ENCODE measurements around the gene CDH23.

The CDH23 gene

GRCh38 chr10:71856619-71857018, 459.9 kb downstream of the CDH23 start:
- TF ChIP-seq ELF4 (IDR thresholded peaks at IDR 0.05) (no peak), L3MBTL2 (conservative IDR thresholded peaks at IDR 0.05) (no peak), NFRKB (IDR thresholded peaks at IDR 0.05) (no peak)
- no peak for DNase-seq (ENCODE audit: extremely low spot score)
- CTCF ChIA-PET: no interaction called here
- POLR2A ChIA-PET: no interaction called here

GRCh38 chr10:71857934-71858890, 461.5 kb downstream of the CDH23 start:
- TF ChIP-seq TARDBP (IDR thresholded peaks at IDR 0.05) (no peak), SP1 (IDR thresholded peaks at IDR 0.05) (no peak), LEF1 (IDR thresholded peaks at IDR 0.05; ENCODE audit: borderline replicate concordance) (no peak), FOXK2 (IDR thresholded peaks at IDR 0.05) (no peak), L3MBTL2 (conservative IDR thresholded peaks at IDR 0.05) (no peak), CTBP1 (IDR thresholded peaks at IDR 0.05; ENCODE audit: borderline replicate concordance) (no peak), FOXM1 (IDR thresholded peaks at IDR 0.05; ENCODE audit: borderline replicate concordance) (no peak), SUZ12 (IDR thresholded peaks at IDR 0.05) (no peak), NFRKB (IDR thresholded peaks at IDR 0.05) (no peak), HDGF (IDR thresholded peaks at IDR 0.05; ENCODE audit: borderline replicate concordance) (no peak)
- TF ChIP-seq, protein P1, sequence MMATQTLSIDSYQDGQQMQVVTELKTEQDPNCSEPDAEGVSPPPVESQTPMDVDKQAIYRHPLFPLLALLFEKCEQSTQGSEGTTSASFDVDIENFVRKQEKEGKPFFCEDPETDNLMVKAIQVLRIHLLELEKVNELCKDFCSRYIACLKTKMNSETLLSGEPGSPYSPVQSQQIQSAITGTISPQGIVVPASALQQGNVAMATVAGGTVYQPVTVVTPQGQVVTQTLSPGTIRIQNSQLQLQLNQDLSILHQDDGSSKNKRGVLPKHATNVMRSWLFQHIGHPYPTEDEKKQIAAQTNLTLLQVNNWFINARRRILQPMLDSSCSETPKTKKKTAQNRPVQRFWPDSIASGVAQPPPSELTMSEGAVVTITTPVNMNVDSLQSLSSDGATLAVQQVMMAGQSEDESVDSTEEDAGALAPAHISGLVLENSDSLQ (IDR thresholded peaks at IDR 0.05): no peak
- CTCF ChIA-PET: interaction anchor here (0.8 to 1.1 kb wide), 2 partner anchors 18 to 38 kb away, joined by 3 to 5 read pairs; no protein-coding TSS in a partner anchor
- DNase-seq (ENCODE audit: extremely low spot score): no peak
- POLR2A ChIA-PET: no interaction called here

- ChIA-PET POLR2A (interaction anchor here (0.6 to 2.7 kb wide), 7 partner anchors 9 to 493 kb away, joined by 3 to 37 read pairs (median 3); partner anchors contain the start of genes DDIT4 and PSAP), CTCF (interaction anchor here (0.6 to 1.2 kb wide), 5 partner anchors 13 to 266 kb away, joined by 3 to 7 read pairs (median 3); no protein-coding TSS in a partner anchor)
- peak; percentile 71 for DNase-seq (ENCODE audit: extremely low spot score)
- TF ChIP-seq ARNT (IDR thresholded peaks at IDR 0.05) (no peak), CTBP1 (IDR thresholded peaks at IDR 0.05; ENCODE audit: borderline replicate concordance) (no peak), FOXM1 (IDR thresholded peaks at IDR 0.05; ENCODE audit: borderline replicate concordance) (no peak), NFRKB (IDR thresholded peaks at IDR 0.05) (no peak), L3MBTL2 (conservative IDR thresholded peaks at IDR 0.05) (no peak), LEF1 (IDR thresholded peaks at IDR 0.05; ENCODE audit: borderline replicate concordance) (no peak), SUZ12 (IDR thresholded peaks at IDR 0.05) (no peak), TARDBP (IDR thresholded peaks at IDR 0.05) (no peak), FOXK2 (IDR thresholded peaks at IDR 0.05) (no peak), BHLHE40 (IDR thresholded peaks at IDR 0.05; ENCODE audit: borderline replicate concordance) (no peak), ELF4 (IDR thresholded peaks at IDR 0.05) (no peak), SP1 (IDR thresholded peaks at IDR 0.05) (no peak), HDGF (IDR thresholded peaks at IDR 0.05; ENCODE audit: borderline replicate concordance) (no peak), FOXA1 (IDR thresholded peaks at IDR 0.05) (no peak), ZNF384 (IDR thresholded peaks at IDR 0.05) (no peak)
- TF ChIP-seq, protein P1 (IDR thresholded peaks at IDR 0.05): no peak
Observed at GRCh38 chr10:71860243-71861029, 463.7 kb downstream of the CDH23 start.

GRCh38 chr10:71863203-71863602, 466.5 kb downstream of the CDH23 start:
- no peak for DNase-seq (ENCODE audit: extremely low spot score)
- CTCF ChIA-PET: no interaction called here
- POLR2A ChIA-PET: interaction anchor here (1.3 kb wide), 1 partner anchor 12 kb away, joined by 4 read pairs; the partner anchor contains the start of gene PSAP
- TF ChIP-seq ARNT (IDR thresholded peaks at IDR 0.05) (no peak), HDGF (IDR thresholded peaks at IDR 0.05; ENCODE audit: borderline replicate concordance) (no peak), FOXK2 (IDR thresholded peaks at IDR 0.05) (no peak)

DNA sequence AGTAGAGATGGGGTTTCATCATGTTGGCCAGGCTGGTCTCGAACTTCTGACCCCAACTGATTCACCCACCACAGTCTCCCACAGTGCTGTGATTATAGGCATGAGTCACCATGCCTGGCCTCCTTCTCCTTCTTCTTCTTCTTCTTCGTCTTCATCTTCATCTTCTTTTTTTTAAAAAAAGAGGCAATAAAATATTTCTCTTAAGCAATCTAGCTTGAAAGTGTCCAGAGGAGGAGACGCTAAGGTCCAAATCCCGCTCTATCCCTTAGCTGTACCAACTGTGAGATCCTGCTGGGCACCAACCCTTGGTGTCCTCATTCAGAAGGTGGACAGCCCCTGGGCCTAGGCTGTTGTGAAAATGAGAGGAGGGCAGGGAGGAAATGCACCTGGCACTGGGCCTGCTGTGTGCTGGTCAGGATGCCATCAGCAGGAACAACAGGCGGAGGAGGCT, 468.2 kb downstream of the CDH23 start:
- CTCF ChIA-PET: no interaction called here
- POLR2A ChIA-PET: no interaction called here
- TF ChIP-seq LEF1 (IDR thresholded peaks at IDR 0.05; ENCODE audit: borderline replicate concordance) (no peak), FOXA1 (IDR thresholded peaks at IDR 0.05) (no peak), ZNF384 (IDR thresholded peaks at IDR 0.05) (no peak), ARNT (IDR thresholded peaks at IDR 0.05) (no peak), HDGF (IDR thresholded peaks at IDR 0.05; ENCODE audit: borderline replicate concordance) (no peak), BHLHE40 (IDR thresholded peaks at IDR 0.05; ENCODE audit: borderline replicate concordance) (no peak), SP1 (IDR thresholded peaks at IDR 0.05) (no peak), ELF4 (IDR thresholded peaks at IDR 0.05) (no peak), NFRKB (IDR thresholded peaks at IDR 0.05) (no peak), SUZ12 (IDR thresholded peaks at IDR 0.05) (no peak), FOXK2 (IDR thresholded peaks at IDR 0.05) (no peak), TARDBP (IDR thresholded peaks at IDR 0.05) (no peak), CTBP1 (IDR thresholded peaks at IDR 0.05; ENCODE audit: borderline replicate concordance) (no peak), L3MBTL2 (conservative IDR thresholded peaks at IDR 0.05) (no peak), FOXM1 (IDR thresholded peaks at IDR 0.05; ENCODE audit: borderline replicate concordance) (no peak)
- TF ChIP-seq, protein P1 (IDR thresholded peaks at IDR 0.05): no peak
- DNase-seq (ENCODE audit: extremely low spot score): no peak

Data from HEK293T (cell line).